Measurements from ENCODE around the gene CAPS2.

DNA sequence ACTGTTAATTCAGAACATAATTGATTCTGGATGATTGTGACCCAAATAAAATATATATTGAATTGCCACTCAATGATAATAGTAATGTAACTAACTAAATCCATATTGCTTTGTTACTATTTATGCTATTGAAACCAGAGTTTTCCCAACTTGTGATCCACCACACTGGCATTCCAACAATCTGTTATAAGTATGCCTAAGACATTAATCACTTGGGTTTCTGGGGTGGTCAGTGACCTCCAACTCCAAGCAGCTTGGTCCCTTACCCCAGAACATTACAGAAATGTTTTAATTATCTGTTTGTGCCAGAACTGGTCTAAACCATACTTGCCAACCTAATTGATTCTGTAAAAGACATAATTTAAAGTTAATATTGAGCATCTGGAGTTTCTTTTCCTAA is 14.6 kb downstream of the CAPS2 start:
- TF ChIP-seq, protein P1, sequence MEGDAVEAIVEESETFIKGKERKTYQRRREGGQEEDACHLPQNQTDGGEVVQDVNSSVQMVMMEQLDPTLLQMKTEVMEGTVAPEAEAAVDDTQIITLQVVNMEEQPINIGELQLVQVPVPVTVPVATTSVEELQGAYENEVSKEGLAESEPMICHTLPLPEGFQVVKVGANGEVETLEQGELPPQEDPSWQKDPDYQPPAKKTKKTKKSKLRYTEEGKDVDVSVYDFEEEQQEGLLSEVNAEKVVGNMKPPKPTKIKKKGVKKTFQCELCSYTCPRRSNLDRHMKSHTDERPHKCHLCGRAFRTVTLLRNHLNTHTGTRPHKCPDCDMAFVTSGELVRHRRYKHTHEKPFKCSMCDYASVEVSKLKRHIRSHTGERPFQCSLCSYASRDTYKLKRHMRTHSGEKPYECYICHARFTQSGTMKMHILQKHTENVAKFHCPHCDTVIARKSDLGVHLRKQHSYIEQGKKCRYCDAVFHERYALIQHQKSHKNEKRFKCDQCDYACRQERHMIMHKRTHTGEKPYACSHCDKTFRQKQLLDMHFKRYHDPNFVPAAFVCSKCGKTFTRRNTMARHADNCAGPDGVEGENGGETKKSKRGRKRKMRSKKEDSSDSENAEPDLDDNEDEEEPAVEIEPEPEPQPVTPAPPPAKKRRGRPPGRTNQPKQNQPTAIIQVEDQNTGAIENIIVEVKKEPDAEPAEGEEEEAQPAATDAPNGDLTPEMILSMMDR (IDR thresholded peaks at IDR 0.05 in 2 of 3, conservative IDR thresholded peaks at IDR 0.05 in 1 of 3; ENCODE audit: control insufficient read depth in 2 of 3, extremely low read depth in 1 of 3, insufficient read depth in 1 of 3, low read depth in 3 of 3, low read length in 3 of 3), result no peak
- TF ChIP-seq BHLHE40 (IDR thresholded peaks at IDR 0.05; ENCODE audit: borderline replicate concordance in 1 of 2, low read depth in 2 of 2, low read length in 1 of 2) (no peak), SUZ12 (IDR thresholded peaks at IDR 0.05; ENCODE audit: unreplicated experiment) (no peak), POLR2AphosphoS2 (IDR thresholded peaks at IDR 0.05; ENCODE audit: low read depth, low read length) (no peak), RAD21 (IDR thresholded peaks at IDR 0.05; ENCODE audit: insufficient read depth, low read depth, low read length) (no peak), POLR2AphosphoS5 (IDR thresholded peaks at IDR 0.05; ENCODE audit: low read length) (no peak), ZNF274 (IDR thresholded peaks at IDR 0.05; ENCODE audit: insufficient read depth, insufficient read length) (no peak), POLR2A (IDR thresholded peaks at IDR 0.05; ENCODE audit: low read depth, low read length) (no peak), NRF1 (conservative IDR thresholded peaks at IDR 0.05; ENCODE audit: low read depth, low read length) (no peak), SMAD5 (IDR thresholded peaks at IDR 0.05; ENCODE audit: low read depth) (no peak), KDM1A (IDR thresholded peaks at IDR 0.05; ENCODE audit: borderline replicate concordance) (no peak)
- TF ChIP-seq, protein P2, sequence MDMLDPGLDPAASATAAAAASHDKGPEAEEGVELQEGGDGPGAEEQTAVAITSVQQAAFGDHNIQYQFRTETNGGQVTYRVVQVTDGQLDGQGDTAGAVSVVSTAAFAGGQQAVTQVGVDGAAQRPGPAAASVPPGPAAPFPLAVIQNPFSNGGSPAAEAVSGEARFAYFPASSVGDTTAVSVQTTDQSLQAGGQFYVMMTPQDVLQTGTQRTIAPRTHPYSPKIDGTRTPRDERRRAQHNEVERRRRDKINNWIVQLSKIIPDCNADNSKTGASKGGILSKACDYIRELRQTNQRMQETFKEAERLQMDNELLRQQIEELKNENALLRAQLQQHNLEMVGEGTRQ (IDR thresholded peaks at IDR 0.05; ENCODE audit: borderline replicate concordance, low read depth, low read length), result no peak
- TF ChIP-seq, protein P3, sequence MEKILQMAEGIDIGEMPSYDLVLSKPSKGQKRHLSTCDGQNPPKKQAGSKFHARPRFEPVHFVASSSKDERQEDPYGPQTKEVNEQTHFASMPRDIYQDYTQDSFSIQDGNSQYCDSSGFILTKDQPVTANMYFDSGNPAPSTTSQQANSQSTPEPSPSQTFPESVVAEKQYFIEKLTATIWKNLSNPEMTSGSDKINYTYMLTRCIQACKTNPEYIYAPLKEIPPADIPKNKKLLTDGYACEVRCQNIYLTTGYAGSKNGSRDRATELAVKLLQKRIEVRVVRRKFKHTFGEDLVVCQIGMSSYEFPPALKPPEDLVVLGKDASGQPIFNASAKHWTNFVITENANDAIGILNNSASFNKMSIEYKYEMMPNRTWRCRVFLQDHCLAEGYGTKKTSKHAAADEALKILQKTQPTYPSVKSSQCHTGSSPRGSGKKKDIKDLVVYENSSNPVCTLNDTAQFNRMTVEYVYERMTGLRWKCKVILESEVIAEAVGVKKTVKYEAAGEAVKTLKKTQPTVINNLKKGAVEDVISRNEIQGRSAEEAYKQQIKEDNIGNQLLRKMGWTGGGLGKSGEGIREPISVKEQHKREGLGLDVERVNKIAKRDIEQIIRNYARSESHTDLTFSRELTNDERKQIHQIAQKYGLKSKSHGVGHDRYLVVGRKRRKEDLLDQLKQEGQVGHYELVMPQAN (conservative IDR thresholded peaks at IDR 0.05), result no peak
- TF ChIP-seq, protein P4, sequence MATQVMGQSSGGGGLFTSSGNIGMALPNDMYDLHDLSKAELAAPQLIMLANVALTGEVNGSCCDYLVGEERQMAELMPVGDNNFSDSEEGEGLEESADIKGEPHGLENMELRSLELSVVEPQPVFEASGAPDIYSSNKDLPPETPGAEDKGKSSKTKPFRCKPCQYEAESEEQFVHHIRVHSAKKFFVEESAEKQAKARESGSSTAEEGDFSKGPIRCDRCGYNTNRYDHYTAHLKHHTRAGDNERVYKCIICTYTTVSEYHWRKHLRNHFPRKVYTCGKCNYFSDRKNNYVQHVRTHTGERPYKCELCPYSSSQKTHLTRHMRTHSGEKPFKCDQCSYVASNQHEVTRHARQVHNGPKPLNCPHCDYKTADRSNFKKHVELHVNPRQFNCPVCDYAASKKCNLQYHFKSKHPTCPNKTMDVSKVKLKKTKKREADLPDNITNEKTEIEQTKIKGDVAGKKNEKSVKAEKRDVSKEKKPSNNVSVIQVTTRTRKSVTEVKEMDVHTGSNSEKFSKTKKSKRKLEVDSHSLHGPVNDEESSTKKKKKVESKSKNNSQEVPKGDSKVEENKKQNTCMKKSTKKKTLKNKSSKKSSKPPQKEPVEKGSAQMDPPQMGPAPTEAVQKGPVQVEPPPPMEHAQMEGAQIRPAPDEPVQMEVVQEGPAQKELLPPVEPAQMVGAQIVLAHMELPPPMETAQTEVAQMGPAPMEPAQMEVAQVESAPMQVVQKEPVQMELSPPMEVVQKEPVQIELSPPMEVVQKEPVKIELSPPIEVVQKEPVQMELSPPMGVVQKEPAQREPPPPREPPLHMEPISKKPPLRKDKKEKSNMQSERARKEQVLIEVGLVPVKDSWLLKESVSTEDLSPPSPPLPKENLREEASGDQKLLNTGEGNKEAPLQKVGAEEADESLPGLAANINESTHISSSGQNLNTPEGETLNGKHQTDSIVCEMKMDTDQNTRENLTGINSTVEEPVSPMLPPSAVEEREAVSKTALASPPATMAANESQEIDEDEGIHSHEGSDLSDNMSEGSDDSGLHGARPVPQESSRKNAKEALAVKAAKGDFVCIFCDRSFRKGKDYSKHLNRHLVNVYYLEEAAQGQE (IDR thresholded peaks at IDR 0.05; ENCODE audit: low read depth, low read length), result no peak
